Stomach (tissue), 9 donors: Measurements from ENCODE around the gene RNU6-1. TPM values are rescaled to one million over a fixed set of nuclear protein-coding genes. Genes with fewer than 3 reads are reported as not detected.
A peak's percentile ranks its signal among the peaks of the same experiment; 100 is the strongest.

Source experiments
- DNase-seq, 2 donors: peaks; one replicate each; pipeline versions ENCODE4 v3.0.0 to v3.0.0-alpha.2; 2013 to 2019
- H3K27ac ChIP-seq, 5 donors: fragments of 200-600 bp in 4 of 5; sonication (generic) in 4 of 5; one replicate each; pipeline ENCODE4 v1.5.1; 2013 to 2019; ENCODE audit warnings: mild to moderate bottlenecking in 1 of 5, moderate library complexity in 1 of 5
- H3K27me3 ChIP-seq, 3 donors: fragments of 200-600 bp; sonication (generic); one replicate each; pipeline ENCODE4 v1.5.1; 2017 to 2019; ENCODE audit warnings: mixed run types in 1 of 3
- H3K36me3 ChIP-seq, 4 donors: fragments of 200-600 bp; sonication (generic); 1 replicate in 3 of 4; 2 replicates in 1 of 4; pipeline ENCODE4 v1.5.1; 2016 to 2019
- H3K4me1 ChIP-seq, 4 donors: fragments of 200-600 bp; sonication (generic); one replicate each; pipeline ENCODE4 v1.5.1; 2016 to 2019
- H3K4me3 ChIP-seq, 4 donors: fragments of 200-600 bp; sonication (generic) in 3 of 4; one replicate each; pipeline ENCODE4 v1.5.1; 2016 to 2019; ENCODE audit warnings: mild to moderate bottlenecking in 1 of 4
- H3K9me3 ChIP-seq, 4 donors: fragments of 200-600 bp; sonication (generic); one replicate each; pipeline ENCODE4 v1.5.1; 2016 to 2019
- EP300 ChIP-seq: sonication (generic); formaldehyde crosslinking; IDR thresholded peaks from one replicate; pipeline ENCODE4 v1.6.1; 2017; ENCODE audit warnings: antibody characterized with exemption
- POLR2A ChIP-seq, 4 donors: fragments of 450-650 bp; IDR thresholded peaks; one replicate each; pipeline ENCODE4 v1.6.1; 2016; ENCODE audit warnings: antibody characterized with exemption in 4 of 4, control low read depth in 2 of 4, mild to moderate bottlenecking in 1 of 4, moderate library complexity in 1 of 4
- POLR2AphosphoS5 ChIP-seq, 3 donors: sonication (generic); formaldehyde crosslinking; IDR thresholded peaks; one replicate each; pipeline ENCODE4 v1.6.1; 2016; ENCODE audit warnings: antibody characterized with exemption in 3 of 3
- WGBS, 5 donors: extraction: QIAGEN DNeasy Blood & Tissue Kit in 3 of 5; methylation state at CpG; one replicate each; pipeline versions ENCODE4 v1.1.5 to v1.1.7; 2013 to 2018; 5-methylcytosine and 5-hydroxymethylcytosine counted together
- intact Hi-C: fragments of 100-400 bp; cut with DNase I; formaldehyde crosslinking; loops from one replicate; pipeline ENCODE4 v1.15.1; 2023; ENCODE audit warnings: low total_unique reads
- polyA plus RNA-seq, 3 donors: library from polyadenylated mRNA; stranded (reverse); fragments of 200-250 nt; gene quantifications; one replicate each; pipeline ENCODE4 v1.2.3, GENCODE V29; 2013
- total RNA-seq, 5 donors: library from RNA; depleted of rRNA; stranded (reverse); fragments of >200 nt; gene quantifications; one replicate each; pipeline versions ENCODE4 v1.1.0 to v1.2.3, GENCODE V29; 2014 to 2016
- TF ChIP-seq, protein P1 (sequence below), 7 experiments: fragments of 450-650 bp in 4 of 7; fragments of 200-600 bp in 3 of 7; sonication (generic) in 3 of 7; IDR thresholded peaks; one replicate each; pipeline ENCODE4 v1.5.1; 2016 to 2019; ENCODE audit warnings: antibody characterized with exemption in 7 of 7, control low read depth in 2 of 7, mild to moderate bottlenecking in 1 of 7
- donor health status: healthy with polysubstance abuse.
- donor health status: Bipolar disorder and iron deficiency.
- donor health status: healthy.

The RNU6-1 gene
- total and polyA plus RNA-seq, 8 donors, result not detected

DNA sequence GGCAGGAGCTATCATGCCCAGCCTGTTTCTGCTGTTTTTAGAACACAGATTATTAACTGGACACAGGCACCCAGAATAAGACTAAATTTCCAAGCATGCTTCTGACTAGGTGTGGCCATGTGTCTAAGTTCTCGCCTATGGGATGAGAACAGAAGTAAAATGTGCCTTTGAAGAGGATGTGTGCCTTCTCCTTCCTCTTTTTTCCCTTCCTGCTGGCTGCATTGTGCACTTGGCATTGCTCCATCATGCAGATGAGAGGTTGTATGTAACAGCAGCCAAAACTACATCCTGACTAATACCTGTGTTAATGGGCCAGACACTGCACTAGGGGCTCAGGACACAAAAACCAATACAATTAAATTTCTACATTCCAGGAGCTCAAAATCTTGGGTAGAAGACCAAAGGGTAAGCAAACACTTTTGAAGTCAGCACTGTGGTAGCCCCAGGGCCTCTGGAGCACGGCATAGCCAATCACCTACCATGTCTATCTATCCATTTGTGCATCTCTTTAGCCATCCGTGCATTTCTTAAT, 40.9 kb upstream of the RNU6-1 start:
- no peaks in the 10 kb centered on the region for H3K9me3 ChIP-seq
- H3K27ac ChIP-seq, result no peak overlapping the region
- DNase-seq, result peak; percentile 45 to 71
- H3K36me3 ChIP-seq, result no peaks in the 10 kb centered on the region
- intact Hi-C loops, result no loop called here
- H3K4me1 ChIP-seq, result peaks cover 7 to 47% (median 27%) of the 10 kb centered on the region in 4 donors
- no peak overlapping the region for H3K4me3 ChIP-seq
- no peaks in the 10 kb centered on the region for H3K27me3 ChIP-seq
- TF ChIP-seq, protein P1, sequence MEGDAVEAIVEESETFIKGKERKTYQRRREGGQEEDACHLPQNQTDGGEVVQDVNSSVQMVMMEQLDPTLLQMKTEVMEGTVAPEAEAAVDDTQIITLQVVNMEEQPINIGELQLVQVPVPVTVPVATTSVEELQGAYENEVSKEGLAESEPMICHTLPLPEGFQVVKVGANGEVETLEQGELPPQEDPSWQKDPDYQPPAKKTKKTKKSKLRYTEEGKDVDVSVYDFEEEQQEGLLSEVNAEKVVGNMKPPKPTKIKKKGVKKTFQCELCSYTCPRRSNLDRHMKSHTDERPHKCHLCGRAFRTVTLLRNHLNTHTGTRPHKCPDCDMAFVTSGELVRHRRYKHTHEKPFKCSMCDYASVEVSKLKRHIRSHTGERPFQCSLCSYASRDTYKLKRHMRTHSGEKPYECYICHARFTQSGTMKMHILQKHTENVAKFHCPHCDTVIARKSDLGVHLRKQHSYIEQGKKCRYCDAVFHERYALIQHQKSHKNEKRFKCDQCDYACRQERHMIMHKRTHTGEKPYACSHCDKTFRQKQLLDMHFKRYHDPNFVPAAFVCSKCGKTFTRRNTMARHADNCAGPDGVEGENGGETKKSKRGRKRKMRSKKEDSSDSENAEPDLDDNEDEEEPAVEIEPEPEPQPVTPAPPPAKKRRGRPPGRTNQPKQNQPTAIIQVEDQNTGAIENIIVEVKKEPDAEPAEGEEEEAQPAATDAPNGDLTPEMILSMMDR (IDR thresholded peaks at IDR 0.05), result no peak
- peak in 1 of 3 donors; percentile 38 for TF ChIP-seq POLR2AphosphoS5 (IDR thresholded peaks at IDR 0.05)
- WGBS, 5 donors, result 55 to 75% (median 64%) methylated on average over 3 of the region's 3 CpGs

DNA sequence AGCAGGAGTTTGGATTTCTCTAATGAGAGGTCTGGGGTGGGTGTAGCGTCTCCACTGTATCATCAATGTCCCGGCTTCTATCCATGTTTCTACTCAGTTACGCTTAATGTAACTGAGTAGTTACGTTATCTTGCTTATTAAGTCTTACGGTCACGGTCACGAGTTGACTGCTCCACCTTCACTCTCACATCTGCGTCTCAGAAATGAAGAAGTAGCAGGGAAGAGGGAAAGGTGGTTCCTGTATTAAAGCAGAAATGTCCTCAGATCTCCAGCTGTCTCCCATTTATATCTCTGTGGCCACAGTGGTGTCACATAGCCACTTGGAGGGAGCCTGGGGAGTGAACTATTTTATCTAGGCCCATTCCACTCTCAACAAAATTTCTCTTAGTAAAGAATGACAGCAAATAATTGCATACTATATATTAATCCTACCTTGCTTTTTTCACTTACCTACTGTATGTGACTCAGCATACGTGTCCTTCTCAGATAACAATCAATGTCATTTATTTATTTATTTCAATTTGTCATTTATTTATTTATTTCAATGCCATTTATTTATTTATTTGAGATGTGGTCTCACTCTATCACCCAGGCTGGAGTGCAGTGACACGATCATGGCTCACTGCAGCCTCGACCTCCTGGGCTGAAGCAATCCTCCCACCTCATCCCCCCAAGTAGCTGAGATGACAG, 39.7 kb upstream of the RNU6-1 start:
- H3K27me3 ChIP-seq, result no peaks in the 10 kb centered on the region
- no peaks in the 10 kb centered on the region for H3K9me3 ChIP-seq
- TF ChIP-seq EP300 (no peak), POLR2A (IDR thresholded peaks at IDR 0.05) (no peak), POLR2AphosphoS5 (IDR thresholded peaks at IDR 0.05) (no peak)
- TF ChIP-seq, protein P1 (IDR thresholded peaks at IDR 0.05), result no peak
- peaks cover 7 to 35% (median 18%) of the 10 kb centered on the region in 4 donors for H3K4me1 ChIP-seq
- 77 to 92% (median 87%) methylated on average over 11 of the region's 11 CpGs for whole genome bisulfite sequencing, 5 donors
- H3K27ac ChIP-seq, result no peak overlapping the region
- DNase-seq, result no peak
- H3K4me3 ChIP-seq, result no peak overlapping the region
- H3K36me3 ChIP-seq, result no peaks in the 10 kb centered on the region
- intact Hi-C loops, result no loop called here

DNA sequence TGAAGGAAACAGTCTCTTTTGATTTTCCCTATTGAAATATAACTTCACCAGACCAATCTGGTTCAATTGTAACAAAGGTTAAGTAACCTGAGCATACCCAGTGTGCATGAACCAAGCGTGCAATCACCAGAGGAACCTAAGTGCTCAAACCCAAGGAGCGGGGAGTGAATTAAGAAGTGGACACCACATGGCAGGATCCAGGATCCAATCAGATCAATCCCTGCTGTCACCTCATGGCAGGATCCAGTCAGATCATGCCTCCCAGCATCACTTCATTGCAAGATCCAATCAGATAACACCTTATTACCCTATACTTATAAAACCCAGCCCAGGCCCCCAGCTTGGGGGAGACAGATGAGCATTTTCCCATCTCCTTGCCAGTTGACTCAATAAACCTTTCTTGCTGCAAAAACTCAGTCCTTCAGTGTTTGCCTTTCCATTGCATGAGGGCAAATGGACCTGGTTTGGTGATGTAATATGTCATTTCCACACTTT, 38.9 kb upstream of the RNU6-1 start:
- Histone ChIP-seq H3K27me3 (no peaks in the 10 kb centered on the region), H3K36me3 (no peaks in the 10 kb centered on the region), H3K9me3 (peaks cover 0 to 2% (median under 1%) of the 10 kb centered on the region in 4 donors), H3K27ac (no peak overlapping the region), H3K4me3 (no peak overlapping the region), H3K4me1 (peaks cover 0 to 27% (median 9%) of the 10 kb centered on the region in 4 donors)
- TF ChIP-seq EP300 (no peak), POLR2AphosphoS5 (IDR thresholded peaks at IDR 0.05) (no peak), POLR2A (IDR thresholded peaks at IDR 0.05) (no peak)
- TF ChIP-seq, protein P1 (IDR thresholded peaks at IDR 0.05), result no peak
- intact Hi-C loops, result no loop called here
- DNase-seq, result no peak
- WGBS, 5 donors, result 87 to 97% (median 94%) methylated on average over 2 of the region's 2 CpGs

DNA sequence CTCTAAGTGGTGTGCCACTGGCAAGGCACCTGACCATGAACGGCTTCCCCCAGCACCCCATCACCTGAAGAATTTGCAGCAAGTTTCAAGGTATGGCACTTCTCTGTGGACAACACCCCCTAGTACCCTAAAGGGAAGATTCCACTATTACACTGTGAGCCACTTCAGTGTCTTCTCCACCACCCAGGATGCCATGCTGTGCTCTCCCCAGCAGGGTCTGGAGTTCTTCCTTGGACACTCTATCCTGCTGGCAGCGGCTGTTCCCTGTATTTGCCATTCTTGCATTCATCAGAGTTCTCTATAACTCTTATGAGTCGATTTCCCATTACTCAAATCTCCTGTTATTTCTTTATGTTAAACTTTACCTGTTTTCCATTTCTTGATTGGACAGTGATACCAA, 33.9 kb upstream of the RNU6-1 start:
- H3K36me3 ChIP-seq, result no peaks in the 10 kb centered on the region
- no peak overlapping the region for H3K27ac ChIP-seq
- 88 to 96% (median 91%) methylated on average over 3 of the region's 3 CpGs for WGBS, 5 donors
- no peaks in the 10 kb centered on the region for H3K27me3 ChIP-seq
- no peaks in the 10 kb centered on the region for H3K4me1 ChIP-seq
- TF ChIP-seq POLR2AphosphoS5 (IDR thresholded peaks at IDR 0.05) (no peak), EP300 (no peak), POLR2A (IDR thresholded peaks at IDR 0.05) (no peak)
- TF ChIP-seq, protein P1 (IDR thresholded peaks at IDR 0.05), result no peak
- no peak overlapping the region for H3K4me3 ChIP-seq
- DNase-seq, result no peak
- H3K9me3 ChIP-seq, result peaks cover 3 to 22% (median 9%) of the 10 kb centered on the region in 4 donors
- intact Hi-C loops, result no loop called here
